ENCODE results near the gene TMOD1.

TMOD1 gene

DNA sequence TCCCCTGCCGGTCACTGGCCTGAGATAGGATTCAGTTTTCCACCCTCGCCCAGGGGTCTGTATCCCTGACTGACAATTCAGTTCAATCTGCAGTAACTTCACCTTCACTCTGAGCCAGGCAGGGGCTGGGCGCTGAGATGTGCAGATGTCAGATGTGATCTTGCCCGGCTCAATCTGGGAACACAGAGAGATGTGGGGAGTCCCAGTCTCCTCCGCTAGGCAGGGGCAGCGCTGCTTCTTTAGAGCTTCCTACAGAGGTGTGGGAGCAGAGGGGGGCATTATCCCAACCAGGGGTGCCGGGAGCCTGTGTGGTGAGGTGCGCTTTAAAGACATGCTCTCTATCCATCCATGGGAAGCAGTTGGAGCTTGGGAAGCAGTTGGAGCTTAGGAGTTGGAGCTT, 14.6 kb downstream of the TMOD1 start:
- no peak for DNase-seq (ENCODE audit: low read depth in 2 of 3, low spot score in 1 of 3)

GRCh38 chr9:97517331-97518089, 16.0 kb downstream of the TMOD1 start:
- no peak for DNase-seq (ENCODE audit: low read depth in 2 of 3, low spot score in 1 of 3)

DNA sequence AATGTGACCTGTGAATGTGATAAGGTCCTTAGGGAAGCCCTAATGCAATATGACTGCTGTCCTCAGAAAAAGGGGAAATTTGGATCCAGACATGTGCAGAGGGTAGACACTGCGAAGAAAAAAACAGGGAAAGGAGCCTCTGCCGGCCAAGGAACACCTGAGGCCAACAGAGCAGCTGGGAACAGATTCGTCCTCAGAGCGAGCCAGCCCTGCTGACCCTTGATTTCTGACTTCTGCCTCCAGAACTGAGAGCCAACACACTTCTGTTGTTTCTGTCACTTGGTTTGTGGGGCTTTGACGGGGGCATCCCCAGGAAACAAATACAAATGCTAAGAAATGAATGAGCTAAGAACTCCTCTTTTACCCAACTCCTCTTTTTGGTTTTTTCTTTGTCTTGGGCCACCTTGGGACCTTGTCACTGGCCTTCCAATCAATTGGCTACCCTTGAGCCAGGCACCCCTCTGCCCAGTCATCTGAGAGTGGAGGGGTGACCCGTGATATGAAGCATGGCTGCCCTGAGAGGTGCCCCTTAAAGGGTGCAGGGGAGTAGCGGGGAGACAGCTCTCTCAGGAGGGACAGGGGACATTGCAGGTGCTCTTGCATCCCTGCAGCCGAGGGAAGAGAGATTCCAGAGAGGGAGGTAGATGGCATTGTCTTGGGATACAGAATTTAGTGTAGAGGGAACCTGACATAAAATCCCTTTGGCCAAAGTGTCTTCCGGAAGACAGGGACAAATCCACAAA, 16.9 kb downstream of the TMOD1 start:
- no peak for DNase-seq (ENCODE audit: low read depth in 2 of 3, low spot score in 1 of 3)

DNA sequence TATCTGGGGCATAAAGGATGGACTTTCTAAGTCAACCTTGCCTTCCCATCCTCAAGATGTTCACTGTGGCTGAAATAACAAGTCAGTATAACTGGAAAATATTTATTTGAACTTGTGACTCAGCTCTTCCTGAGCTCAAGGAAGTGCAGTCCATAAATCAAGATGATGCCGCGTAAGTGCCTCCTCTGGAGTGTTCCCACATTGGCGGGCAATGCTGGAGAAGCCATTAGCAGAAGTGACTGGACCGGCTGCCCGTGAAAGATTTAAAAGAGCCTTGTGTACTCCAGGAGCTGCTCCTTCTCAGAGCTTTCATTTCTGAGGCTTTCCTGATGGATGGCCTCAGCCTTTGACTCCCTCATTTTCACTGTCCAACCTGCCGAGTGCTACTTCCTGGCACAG, 17.4 kb downstream of the TMOD1 start:
- DNase-seq (ENCODE audit: low read depth in 2 of 3, low spot score in 1 of 3): no peak

DNA sequence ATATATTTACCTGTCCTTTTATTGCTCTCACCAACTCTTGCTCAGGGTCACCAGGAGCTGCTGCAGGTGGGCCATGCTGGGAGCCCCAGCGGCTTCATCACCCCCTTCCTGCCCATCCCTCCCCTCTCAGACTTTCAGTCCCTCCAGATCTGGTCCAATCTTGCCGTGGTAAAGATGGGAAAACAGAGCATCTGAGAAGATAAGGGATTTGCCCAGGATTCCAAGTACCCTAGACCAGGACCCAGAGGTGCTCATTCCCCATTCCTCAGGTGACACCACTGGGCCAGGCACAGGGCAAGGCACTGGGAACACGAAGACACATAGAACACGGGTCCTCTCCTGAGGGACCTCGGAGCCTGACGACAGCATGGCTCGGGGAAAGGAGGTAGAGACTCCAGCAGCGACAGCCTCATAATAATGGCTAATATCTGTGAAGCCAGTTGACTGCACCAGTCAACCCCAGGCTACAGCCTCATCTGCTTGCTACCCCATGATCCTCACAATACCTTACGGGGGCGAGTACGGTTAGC, 18.0 kb downstream of the TMOD1 start:
- DNase-seq (ENCODE audit: low read depth in 2 of 3, low spot score in 1 of 3): no peak

- no peak for DNase-seq (ENCODE audit: low read depth in 2 of 3, low spot score in 1 of 3)
Measured at GRCh38 chr9:97521576-97522333, 20.3 kb downstream of the TMOD1 start.

DNA sequence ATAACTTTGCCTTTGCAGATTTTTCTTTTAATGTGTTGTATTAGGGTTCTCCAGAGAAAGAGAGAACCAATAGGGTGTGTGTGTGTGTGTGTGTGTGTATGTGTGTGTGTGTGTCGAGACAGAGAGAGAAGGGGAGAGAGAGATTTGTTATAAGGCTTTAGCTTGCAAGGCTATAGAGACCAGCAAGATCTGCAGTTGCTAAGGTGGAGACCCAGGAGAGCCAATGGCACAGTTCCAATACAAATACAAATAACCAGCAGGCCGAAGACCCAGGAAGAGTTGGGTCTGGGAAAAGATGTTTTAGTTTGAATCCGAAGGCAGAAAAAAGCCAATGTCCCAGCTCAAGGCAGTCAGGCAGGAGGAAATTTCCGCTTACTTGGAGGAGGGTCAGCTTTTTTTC, 23.0 kb downstream of the TMOD1 start:
- no peak for DNase-seq (ENCODE audit: low read depth in 2 of 3, low spot score in 1 of 3)

DNA sequence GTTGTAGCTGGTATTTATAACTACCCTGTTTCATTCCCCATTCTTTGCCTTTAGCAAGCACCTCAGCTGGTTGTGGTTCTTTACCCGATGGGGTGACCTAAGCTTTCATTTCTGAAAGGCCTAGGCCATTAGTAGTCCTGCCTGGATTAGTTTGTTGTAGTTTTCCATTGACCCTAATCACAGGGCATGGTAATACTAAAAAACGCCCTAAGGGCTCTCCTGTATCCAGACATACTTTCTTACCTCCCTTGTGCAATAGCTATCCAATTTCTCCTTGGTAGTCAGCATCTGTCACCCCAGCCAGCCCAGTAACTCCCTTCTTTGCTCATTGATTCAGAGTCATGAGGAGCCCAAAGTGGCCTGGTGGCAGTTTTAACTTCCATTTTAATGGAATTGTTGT, 24.0 kb downstream of the TMOD1 start:
- no peak for DNase-seq (ENCODE audit: low read depth in 2 of 3, low spot score in 1 of 3)

- DNase-seq (ENCODE audit: low read depth in 2 of 3, low spot score in 1 of 3): no peak
Measured at GRCh38 chr9:97526895-97527575, 25.6 kb downstream of the TMOD1 start.

- DNase-seq (ENCODE audit: low read depth in 2 of 3, low spot score in 1 of 3): no peak
Measured at GRCh38 chr9:97527626-97528528, 26.4 kb downstream of the TMOD1 start.

DNA sequence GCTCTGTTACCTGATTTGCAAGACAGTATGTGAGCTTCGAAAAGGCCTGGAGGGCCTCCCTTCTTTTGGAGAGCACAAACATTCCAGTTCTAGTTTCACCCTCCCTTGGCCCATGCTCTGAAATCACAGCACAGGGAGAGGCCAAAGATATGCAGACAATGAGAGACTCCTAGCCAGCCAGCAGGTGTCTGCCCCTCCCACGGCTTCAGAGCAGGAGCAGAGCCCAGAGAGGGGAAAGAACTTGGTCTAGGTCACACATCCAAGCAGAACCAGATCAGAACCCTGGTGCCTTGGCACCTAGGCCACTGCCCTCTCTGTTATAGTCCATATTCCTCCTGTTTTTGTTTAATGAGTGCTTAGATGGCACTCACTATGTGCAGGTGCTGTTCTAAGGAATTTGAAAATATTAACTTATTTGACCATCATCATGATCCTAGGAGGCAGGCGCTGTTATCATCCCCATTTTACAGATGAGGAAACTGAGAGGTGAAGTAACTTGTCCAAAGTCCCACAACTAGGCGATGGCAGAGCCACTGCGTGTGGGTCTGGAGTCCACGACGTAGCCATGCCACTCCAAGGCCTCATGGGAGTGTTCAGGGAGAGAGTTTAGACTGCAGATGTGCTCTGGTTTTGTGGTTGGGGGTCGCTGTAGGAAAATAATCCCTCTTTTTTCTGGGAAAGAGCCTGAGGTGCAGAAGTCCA, 27.2 kb downstream of the TMOD1 start:
- no peak for DNase-seq (ENCODE audit: low read depth in 2 of 3, low spot score in 1 of 3)

GRCh38 chr9:97529363-97530076, 28.1 kb downstream of the TMOD1 start:
- DNase-seq (ENCODE audit: low read depth in 2 of 3, low spot score in 1 of 3): peak in 1 of 3 donors; percentile 5

DNA sequence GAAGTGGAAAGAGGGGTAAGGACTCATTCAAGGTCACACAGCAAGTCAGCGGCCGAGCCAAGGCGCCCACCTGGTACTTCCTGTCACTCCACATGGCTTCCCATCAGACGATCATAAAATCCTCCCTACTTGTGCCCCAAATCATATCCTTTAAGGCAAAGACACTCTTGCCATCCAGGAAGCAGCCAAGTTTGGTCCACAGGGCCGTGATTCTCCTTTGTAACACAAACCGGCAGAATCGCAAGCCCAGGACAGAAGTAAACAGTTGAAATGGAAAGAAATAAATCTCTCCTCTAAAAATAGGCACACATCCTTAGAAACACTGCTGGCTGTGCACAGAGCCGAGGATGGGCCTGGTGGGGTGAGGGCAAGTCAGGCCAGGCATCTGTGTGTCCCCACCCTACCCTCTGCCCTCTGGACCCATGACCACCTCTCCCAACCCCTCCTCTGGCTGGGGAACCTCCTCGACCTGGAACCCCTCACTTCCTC, 30.5 kb downstream of the TMOD1 start:
- DNase-seq (ENCODE audit: low read depth in 2 of 3, low spot score in 1 of 3): no peak

DNA sequence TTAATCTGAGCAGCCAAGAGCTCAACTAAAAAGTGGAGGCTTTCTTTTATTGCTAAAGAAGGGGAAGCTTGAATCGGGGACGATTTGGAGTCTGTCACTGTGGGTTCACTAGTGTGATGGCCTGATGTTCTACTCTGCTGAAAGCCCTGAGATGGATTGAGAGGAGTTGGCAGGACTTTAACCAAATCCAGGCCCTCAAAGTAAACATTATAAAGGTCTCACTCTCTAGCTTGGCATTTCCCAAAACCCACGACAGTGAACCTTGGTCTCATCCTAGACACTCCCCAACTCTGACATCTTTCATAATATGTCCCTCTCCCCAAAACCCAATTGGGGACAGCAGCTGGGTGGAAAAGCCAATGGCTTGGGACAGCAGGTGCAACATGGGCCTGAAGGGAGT, 32.7 kb downstream of the TMOD1 start:
- DNase-seq (ENCODE audit: low read depth in 2 of 3, low spot score in 1 of 3): no peak

GRCh38 chr9:97534961-97535594, 33.6 kb downstream of the TMOD1 start:
- no peak for DNase-seq (ENCODE audit: low read depth in 2 of 3, low spot score in 1 of 3)

- DNase-seq (ENCODE audit: low read depth in 2 of 3, low spot score in 1 of 3): no peak
Measured at GRCh38 chr9:97535771-97536170, 34.3 kb downstream of the TMOD1 start.

DNA sequence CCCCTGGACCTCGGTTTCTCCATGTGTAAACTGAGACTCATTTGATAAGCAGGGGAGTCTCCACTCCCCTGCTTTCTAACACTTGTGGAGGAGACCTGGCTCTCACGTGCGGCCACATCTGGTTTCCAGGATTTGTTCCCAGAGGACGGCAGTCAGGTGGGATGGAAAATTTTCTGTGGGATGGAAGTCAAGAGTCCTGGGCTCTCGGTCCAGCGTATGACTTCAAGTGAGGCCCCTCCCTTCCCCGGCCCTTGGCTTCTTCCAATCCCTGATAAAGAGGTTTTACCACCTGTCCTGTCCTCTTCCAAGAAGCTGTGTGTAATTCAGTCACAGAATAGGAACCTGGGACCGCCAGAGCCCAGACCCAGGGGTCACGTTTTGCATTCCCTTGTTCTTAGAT, 35.0 kb downstream of the TMOD1 start:
- DNase-seq (ENCODE audit: low read depth in 2 of 3, low spot score in 1 of 3): no peak

DNA sequence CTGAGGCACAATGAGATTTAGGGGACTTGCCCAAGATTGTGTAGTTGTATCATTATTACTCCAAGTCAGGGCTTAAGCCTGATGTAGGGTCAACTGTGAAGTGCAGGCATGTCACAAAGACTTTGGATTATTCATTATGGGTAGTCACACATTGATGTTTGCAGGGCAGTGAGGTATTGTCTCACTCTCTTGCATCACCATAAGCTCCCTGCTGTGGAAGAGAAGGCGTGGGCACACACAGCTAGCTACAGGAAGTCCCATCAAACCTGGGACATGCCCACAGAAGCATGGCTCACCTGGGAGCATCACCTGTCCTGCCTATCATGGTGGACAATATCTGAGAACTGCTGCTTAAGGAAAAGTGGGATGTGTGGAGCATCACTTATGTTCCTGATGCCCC, 42.1 kb downstream of the TMOD1 start:
- no peak for DNase-seq (ENCODE audit: low read depth in 2 of 3, low spot score in 1 of 3)

Measured in stimulated activated CD4-positive, alpha-beta T cell treated with anti-CD3 and anti-CD28 coated beads, Interleukin-12 subunit alpha, Interleukin-12 subunit beta, amount 100 ng/mL, for 48 hours (primary cell).